OCI-M2 (cell line): ENCODE data around the gene ADCY10.
"Not testable (repeated sequence)": the region's sequence is repeated elsewhere in the genome, so short reads cannot be mapped to it uniquely, and the experiment has no call there.

Experiments
- DNase-seq: peaks from one replicate; lab custom pipeline; 2025; ENCODE audit not compliant: unreplicated experiment; lab: John Stamatoyannopoulos, UW

The ADCY10 gene

DNA sequence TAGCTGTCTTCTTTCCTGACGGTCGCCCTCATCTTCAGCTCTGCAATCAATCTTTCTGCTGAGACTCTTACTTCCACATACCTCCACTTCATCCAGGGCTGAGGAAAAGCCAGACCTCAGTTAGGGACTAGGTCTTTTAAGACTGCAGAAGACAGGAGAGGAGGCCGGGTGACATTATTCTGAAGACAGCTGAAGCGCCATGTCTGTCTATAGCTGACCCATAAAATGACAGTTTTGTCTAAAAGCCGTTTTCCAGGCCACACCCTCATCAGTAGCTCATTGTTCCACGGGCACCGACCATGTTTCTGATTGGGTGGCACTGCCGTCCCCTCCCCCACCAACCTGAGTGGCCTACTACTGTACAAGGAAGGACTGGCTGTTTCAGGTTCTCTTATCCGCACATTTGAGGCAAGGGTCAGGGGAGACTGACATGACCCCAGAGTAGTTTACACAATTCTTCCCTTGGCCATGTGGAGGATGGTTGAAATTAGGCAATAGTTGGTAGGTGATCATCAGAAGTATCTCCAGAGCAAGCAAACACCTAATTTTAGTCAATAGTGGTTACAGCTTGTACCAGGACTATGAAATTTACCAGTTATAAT lies at the start of gene ADCY10:
ADCY10 (minus strand) TSS at position 240 of the 602 bp plus-strand sequence. CDS start 8,994 bp downstream, outside the sequence.
- DNase-seq = no peak

DNA sequence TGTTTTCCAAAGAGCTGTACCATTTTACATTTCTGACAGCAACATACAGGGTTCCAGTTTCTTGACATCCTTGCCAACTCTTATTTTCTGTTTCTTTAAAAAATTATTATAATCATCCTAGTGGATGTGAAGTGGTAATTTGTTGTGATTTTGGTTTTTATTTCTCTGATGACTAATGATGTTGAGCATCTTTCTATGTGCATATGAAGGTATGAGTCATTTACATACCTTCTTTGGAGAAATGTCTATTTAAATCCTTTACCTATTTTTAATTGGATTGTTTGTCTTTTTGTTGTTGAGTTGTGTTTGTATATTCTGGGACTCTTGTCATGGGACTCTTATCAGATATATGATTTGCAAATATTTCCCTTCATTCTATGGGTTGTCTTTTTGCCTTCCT lies 43.8 kb upstream of the ADCY10 start:
- DNase-seq = no peak

DNA sequence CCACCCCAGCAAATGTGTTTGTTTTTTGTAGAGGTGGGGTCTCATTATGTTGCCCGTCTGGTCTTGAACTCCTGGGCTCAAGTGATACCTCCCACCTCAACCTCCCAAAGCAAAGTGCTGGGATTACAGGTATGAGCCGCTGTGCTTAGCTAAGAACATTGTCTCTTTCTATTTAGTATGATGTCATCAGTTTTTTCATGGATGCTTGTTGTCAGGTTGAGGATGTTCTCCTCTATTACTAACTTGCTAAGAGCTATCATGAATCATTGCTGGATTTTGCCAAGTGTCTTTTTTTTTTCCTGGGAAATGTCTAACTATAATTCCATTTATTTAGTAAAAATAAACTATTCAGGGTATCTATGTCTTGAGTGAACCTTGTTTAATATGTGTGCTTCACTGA lies 42.0 kb upstream of the ADCY10 start:
- no peak for DNase-seq

DNA sequence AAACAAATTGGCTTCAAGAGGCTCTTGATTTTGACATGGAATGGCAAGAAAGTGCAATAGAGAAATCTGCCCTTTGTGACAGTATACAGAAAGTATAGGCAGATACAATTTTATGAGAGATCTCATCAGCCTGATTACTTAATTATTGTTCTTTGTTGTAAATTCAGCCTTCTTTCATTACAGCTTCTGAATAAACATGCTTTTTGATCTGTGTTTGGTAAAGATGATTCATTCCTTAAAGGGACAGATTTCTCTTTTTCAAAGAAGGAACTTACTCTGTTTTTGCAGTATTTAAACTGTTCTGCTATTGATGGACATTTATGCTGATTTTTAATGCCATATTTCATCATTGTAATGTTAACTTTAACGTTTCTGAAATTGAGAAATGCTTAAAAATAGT lies 36.6 kb upstream of the ADCY10 start:
- DNase-seq = no peak

DNA sequence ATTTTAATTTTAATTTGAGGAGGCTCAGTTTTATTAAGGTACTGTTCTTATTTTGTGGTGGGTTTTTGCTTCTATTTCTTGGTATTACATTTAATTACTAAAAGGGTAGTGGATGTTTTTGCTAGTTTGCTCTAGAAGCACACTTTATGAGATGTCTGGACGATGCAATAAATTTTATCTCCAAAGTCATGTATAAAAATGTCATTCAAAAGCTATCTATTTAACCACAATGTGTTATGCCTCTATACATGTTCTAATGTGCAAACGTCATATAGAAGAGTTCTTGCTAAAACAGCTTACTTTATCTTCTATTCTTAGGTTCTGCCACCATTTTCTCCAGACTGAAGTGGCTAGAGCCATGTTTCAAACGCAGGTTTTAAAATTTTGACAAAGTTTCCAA lies 35.9 kb upstream of the ADCY10 start:
- no peak for DNase-seq

DNA sequence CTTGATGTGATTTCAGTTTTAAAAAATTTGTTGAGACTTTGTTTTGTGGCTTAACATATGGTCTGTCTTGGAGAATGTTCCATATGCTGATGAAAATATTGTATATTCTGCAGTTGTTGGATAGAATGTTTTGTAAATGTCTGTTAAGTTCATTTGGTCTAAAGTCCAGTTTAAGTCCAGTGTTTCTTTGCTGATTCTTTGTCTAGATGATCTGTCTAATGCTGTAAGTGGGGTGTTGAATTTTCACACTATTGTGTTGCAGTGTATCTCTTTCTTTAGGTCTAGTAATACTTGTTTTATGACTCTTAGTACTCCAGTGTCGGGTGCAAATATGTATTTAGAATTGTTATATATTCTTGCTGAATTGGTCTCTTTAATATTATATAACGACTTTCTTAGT lies 33.8 kb upstream of the ADCY10 start:
- no peak for DNase-seq

DNA sequence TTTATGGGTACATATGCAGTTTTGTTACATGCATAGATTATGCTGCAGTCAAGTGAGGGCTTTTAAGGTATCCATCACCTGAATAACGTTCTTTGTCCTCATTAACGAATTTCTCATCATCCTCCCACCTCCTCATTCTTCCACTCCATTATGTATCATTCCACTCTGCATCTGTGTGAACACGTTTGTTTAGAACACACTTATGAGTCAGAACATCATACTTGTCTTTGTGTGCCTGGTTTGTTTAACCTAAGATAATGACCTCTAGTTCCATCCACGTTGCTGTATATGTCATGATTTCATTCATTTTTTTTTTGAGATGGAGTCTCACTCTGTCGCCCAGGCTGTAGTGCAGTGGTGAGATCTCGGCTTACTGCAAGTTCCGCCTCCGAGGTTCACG lies 29.6 kb upstream of the ADCY10 start:
- DNase-seq = no peak

- no peak for DNase-seq
These were observed 26.3 kb upstream of the ADCY10 start for GRCh38 chr1:167940264-167940663.

- no peak for DNase-seq
These were observed 24.2 kb upstream of the ADCY10 start for GRCh38 chr1:167938080-167938636.

GRCh38 chr1:167937709-167938010 lies 23.7 kb upstream of the ADCY10 start:
- no peak for DNase-seq

- DNase-seq = peak; percentile 53
These were observed 23.2 kb upstream of the ADCY10 start, which contains the start of gene MPC2 for GRCh38 chr1:167936930-167937708. MPC2 (minus strand) TSS chr1:167937072; CDS start chr1:167935841, 1,231 bp downstream.

GRCh38 chr1:167936068-167936929 lies 22.4 kb upstream of the ADCY10 start, which contains the start of gene DCAF6:
DCAF6 (plus strand) TSS chr1:167936683; CDS start chr1:167936912, 229 bp downstream.
- DNase-seq = peak; percentile 56

DNA sequence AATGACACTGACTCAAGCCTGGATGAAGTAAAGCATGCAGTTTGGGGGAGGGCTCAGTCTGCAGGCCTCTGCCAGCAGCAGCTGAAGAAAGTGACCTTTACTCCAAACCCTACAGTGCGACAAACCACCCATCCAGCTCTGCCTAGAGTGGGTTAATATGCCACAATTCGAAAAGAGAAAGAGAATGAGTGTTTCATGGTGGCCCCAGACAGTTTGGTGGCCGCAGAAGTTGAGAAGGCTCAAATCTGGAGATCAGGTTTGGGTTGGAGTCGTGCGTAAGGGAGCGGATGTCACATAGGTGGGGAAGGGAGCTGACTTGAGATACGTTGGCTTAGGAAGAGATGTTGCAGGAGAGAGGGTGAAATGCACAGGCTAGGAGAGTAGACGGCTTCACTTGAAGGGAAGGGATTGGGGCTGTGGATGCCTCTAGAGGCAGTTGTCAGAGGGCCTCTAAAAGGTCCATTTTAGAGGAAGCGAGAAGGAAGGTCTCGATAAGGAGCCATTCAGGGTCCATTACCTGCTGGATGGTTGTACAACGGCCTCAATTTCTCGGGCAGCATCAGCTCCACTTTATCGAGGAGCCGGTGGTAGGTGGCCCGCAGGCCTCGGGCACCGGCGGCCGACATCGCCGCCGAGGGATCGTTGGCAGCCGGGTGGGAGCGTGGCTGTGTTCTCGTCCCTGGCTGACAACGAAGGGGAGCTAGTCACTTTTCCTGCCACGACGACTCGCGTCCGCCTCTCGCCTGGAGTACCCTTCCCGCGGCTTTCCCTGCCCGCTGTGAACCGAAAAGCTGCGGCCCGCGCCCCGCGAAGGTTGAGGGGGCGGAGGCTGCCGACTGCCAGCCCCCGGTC lies 21.5 kb upstream of the ADCY10 start:
- DNase-seq = no peak

DNA sequence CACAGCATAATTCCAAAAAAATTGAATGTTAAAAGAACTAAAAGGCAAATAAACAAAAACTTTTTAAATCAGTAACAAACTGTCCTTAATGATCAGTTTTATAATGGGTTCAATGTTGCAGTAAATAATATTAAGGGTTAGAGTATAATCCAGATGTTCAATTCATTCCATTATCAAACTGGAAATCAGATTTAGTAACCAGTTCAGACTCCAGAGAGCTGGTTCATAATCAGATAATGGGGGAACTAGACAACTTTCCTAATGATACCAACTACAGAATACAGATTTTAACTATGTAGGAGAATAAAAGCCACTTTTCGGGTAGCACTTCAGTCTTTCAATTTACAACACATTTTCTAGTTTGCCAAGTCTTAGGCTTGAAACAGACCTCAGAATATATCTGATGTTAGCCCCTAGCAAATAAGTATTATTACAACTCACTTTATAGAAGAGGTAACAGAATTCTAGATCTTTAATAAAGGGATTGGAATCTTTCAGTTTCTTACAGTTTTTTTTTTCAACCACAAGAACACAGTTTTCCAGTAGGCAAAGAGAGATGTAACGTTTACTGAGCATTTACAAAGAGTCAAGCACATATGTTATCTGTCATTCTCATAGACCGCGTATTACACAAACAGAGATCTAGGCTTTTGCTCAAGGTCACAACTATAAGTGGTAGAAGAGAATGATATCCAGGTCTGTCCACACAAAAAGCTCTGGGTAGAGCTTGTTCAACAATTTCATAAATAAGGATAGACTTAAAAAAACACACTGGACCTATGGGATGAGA lies 20.7 kb upstream of the ADCY10 start:
- DNase-seq = no peak

DNA sequence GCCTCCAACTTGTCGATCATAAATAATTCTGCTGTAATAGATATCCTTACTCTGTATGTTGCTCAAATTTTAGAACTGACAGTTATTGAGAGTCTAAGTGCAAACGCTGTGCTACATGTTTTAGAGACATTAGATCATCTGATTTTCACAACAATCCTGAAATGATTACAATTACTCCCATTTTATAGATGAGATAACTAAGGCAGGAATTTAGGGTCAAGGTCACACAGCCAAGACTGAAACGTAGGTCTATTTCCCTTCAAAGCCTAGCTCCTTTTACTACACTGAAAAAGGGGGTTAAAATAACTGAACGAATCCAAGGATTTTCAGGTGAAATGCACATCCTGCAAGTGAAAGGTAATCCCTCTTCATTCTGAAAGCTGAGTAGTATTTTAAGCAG lies 19.9 kb upstream of the ADCY10 start:
- no peak for DNase-seq

- DNase-seq = no peak
These were observed 15.8 kb upstream of the ADCY10 start for GRCh38 chr1:167929725-167930124.

DNA sequence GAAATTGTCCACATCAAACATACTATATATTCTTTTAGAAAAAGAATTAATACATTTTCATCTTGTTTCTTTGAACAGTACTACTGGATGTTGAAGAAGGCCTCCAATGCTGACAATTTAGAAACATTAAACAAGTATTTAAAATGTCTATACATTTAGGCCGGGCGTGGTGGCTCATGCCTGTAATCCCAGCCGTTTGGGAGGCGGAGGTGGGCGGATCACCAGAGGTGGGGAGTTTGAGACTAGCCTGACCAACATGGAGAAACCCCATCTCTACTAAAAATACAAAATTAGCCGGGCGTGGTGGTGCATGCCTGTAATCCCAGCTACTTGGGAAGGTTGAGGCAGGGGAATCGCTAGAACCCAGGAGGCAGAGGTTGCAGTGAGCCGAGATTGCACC lies 15.0 kb upstream of the ADCY10 start:
- not testable (repeated sequence) for DNase-seq

GRCh38 chr1:167928457-167928852 lies 14.5 kb upstream of the ADCY10 start:
- DNase-seq = no peak

- DNase-seq = no peak
These were observed 13.3 kb upstream of the ADCY10 start for GRCh38 chr1:167927046-167927754.
